Peyer's patch (tissue), 4 donors: ENCODE measurements around the gene BDNF. TPM values are rescaled to one million over a fixed set of nuclear protein-coding genes. Genes with fewer than 3 reads are reported as not detected.

ENCODE experiments used
- DNase-seq, 3 donors: peaks; one replicate each; pipeline ENCODE4 v3.0.0-alpha.2; 2017 to 2019
- H3K27ac ChIP-seq, 4 donors: fragments of 200-600 bp; sonication (generic); one replicate each; pipeline ENCODE4 v1.5.1; 2016 to 2019
- H3K27me3 ChIP-seq, 2 donors: fragments of 200-600 bp; sonication (generic); one replicate each; pipeline ENCODE4 v1.5.1; 2019
- H3K36me3 ChIP-seq, 3 donors: fragments of 200-600 bp; sonication (generic); one replicate each; pipeline ENCODE4 v1.5.1; 2016 to 2019
- H3K4me1 ChIP-seq, 4 donors: fragments of 200-600 bp; sonication (generic); one replicate each; pipeline ENCODE4 v1.5.1; 2016 to 2019
- H3K4me3 ChIP-seq, 4 donors: fragments of 200-600 bp; sonication (generic); 1 replicate in 3 of 4; 2 replicates in 1 of 4; pipeline ENCODE4 v1.5.1; 2016 to 2019; ENCODE audit warnings: mild to moderate bottlenecking in 1 of 4
- H3K9me3 ChIP-seq, 4 donors: fragments of 200-600 bp; sonication (generic); one replicate each; pipeline ENCODE4 v1.5.1; 2016 to 2019; ENCODE audit warnings: mild to moderate bottlenecking in 1 of 4
- POLR2A ChIP-seq, 2 donors: fragments of 450-650 bp; IDR thresholded peaks; one replicate each; pipeline ENCODE4 v1.5.1; 2017; ENCODE audit warnings: antibody characterized with exemption in 2 of 2, mild to moderate bottlenecking in 2 of 2, moderate library complexity in 2 of 2
- total RNA-seq, 4 donors: library from RNA; depleted of rRNA; stranded (reverse); fragments of >200 nt; gene quantifications; one replicate each; pipeline ENCODE4 v1.1.0, GENCODE V29; 2016
- TF ChIP-seq, protein P1 (sequence below), 6 experiments: fragments of 450-650 bp in 4 of 6; fragments of 200-600 bp in 2 of 6; sonication (generic) in 1 of 6; IDR thresholded peaks; one replicate each; pipeline ENCODE4 v1.5.1; 2017 to 2019; ENCODE audit warnings: antibody characterized with exemption in 6 of 6, mild to moderate bottlenecking in 3 of 6, moderate library complexity in 1 of 6

BDNF gene
- total RNA-seq, 4 donors from 2014 or later: 0.53 to 1.3 TPM; not detected in 2

DNA sequence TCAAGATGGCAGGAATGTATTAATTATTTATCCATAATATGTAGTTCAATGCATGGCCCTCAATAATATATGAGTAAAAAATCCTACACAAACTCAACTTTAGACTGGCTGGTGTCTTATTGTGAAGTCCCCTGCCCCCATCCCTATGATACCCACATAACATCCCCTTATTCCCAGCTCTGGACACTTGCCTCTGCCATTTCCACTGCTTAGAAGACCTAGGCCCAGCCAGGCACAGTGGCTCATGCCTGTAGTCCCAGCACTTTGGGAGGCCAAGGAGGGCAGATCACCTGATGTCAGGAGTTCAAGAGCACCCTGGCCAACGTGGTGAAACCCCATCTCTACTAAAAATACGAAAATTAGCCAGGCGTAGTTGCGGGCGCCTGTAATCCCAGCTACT is 84.4 kb downstream of the BDNF start:
- H3K4me3 ChIP-seq: no peak overlapping the region

DNA sequence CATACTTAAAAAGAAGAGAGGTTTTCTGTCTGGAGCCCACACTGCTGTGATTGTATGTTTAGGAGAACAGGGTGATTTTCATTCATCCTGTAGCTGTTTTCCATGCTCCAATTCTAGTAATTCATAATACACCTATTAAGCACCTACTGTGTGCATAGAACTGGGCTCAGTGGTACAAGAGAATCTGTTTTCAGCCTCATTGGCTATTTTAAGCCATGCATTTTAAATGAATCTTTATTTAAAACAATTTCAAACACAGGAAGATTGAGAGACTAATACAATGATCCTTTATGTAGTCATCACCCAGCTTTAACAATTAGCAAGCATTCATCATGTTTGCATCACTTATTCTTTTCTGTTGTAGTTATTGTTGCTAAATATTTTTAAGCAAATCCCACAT is 86.2 kb downstream of the BDNF start:
- Histone ChIP-seq H3K27me3 (no peaks in the 10 kb centered on the region), H3K36me3 (no peaks in the 10 kb centered on the region), H3K9me3 (no peaks in the 10 kb centered on the region), H3K4me1 (no peaks in the 10 kb centered on the region), H3K27ac (no peak overlapping the region), H3K4me3 (no peak overlapping the region)
- DNase-seq: no peak
- no peak for TF ChIP-seq POLR2A (IDR thresholded peaks at IDR 0.05)
- TF ChIP-seq, protein P1, sequence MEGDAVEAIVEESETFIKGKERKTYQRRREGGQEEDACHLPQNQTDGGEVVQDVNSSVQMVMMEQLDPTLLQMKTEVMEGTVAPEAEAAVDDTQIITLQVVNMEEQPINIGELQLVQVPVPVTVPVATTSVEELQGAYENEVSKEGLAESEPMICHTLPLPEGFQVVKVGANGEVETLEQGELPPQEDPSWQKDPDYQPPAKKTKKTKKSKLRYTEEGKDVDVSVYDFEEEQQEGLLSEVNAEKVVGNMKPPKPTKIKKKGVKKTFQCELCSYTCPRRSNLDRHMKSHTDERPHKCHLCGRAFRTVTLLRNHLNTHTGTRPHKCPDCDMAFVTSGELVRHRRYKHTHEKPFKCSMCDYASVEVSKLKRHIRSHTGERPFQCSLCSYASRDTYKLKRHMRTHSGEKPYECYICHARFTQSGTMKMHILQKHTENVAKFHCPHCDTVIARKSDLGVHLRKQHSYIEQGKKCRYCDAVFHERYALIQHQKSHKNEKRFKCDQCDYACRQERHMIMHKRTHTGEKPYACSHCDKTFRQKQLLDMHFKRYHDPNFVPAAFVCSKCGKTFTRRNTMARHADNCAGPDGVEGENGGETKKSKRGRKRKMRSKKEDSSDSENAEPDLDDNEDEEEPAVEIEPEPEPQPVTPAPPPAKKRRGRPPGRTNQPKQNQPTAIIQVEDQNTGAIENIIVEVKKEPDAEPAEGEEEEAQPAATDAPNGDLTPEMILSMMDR (IDR thresholded peaks at IDR 0.05): no peak

More for the DNA sequence above, 84.4 kb downstream of the BDNF start:
- H3K27ac ChIP-seq: no peak overlapping the region
- H3K4me1 ChIP-seq: no peaks in the 10 kb centered on the region
- no peaks in the 10 kb centered on the region for H3K36me3 ChIP-seq
- H3K9me3 ChIP-seq: no peaks in the 10 kb centered on the region
- no peak for DNase-seq
- H3K27me3 ChIP-seq: no peaks in the 10 kb centered on the region
- no peak for TF ChIP-seq POLR2A (IDR thresholded peaks at IDR 0.05)
- TF ChIP-seq, protein P1 (IDR thresholded peaks at IDR 0.05): no peak

DNA sequence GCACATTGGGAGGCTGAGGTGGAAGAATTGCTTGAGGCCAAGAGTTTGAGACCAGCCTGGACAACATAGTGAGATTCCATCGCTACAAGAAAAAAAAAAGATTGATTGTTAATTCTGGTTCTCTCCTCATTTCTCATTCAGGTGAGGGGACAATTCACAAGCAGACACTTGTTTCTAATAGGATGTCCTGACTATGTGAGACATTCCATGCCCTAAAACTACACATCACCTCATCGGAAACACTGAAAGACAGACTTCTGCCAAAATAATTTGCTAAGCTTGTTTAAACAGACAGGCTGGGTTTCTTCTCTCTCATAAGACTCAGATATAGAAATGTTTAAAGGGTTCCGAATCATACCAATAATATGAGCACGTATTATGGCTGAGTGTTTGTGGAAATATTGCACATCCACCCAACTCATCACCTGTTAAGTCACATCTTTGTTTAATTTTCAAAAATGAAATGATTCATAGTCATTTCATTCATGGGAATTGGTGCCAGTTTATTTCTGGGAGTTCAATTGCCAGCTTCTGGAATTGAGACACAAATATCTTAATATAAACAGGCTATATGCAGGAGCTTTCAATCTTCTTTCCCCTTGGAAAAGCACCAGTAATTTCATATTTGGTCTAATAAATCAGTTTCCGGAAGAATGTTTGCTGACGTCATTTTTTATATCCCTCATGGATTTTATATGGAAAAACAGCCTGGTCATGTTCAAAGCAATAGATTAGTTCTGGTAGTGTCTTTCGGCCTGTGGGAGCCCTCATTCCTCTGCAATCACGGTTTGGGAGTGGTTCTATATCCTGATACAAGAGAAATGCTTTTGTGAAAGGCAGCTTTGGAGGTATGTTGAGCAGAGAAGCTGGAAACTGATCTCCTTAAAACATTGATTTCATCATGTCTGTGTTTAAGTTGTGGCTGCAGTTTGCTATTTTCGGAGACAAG is 87.0 kb downstream of the BDNF start:
- no peak for DNase-seq
- Histone ChIP-seq H3K4me3 (no peak overlapping the region), H3K9me3 (no peaks in the 10 kb centered on the region), H3K27me3 (no peaks in the 10 kb centered on the region), H3K27ac (no peak overlapping the region), H3K4me1 (no peaks in the 10 kb centered on the region), H3K36me3 (no peaks in the 10 kb centered on the region)
- TF ChIP-seq, protein P1 (IDR thresholded peaks at IDR 0.05): no peak
- no peak for TF ChIP-seq POLR2A (IDR thresholded peaks at IDR 0.05)

DNA sequence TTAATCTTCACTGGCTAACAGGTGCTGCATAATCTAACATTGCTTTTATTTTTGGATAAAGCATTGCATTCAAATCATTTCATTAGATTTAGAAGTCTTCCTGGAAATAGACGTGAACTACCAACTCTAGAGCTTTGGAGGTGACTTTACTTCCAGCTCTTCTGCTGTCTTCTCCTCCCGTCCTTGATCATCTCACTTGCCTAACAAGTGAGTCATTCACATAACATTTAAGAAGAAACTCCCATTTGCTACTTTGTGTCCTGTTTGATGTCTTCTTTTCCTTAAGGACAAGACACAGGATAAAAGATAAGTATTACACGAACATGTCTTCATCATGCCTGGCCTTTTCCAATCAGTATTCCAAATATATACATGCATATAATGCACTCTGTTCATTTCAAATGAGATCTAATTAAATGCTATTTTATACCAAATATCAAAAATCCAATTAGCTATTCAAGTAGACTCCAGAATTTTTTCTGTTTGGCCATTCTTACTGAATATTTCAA is 88.3 kb downstream of the BDNF start:
- Histone ChIP-seq H3K27me3 (no peaks in the 10 kb centered on the region), H3K27ac (no peak overlapping the region), H3K4me3 (no peak overlapping the region), H3K36me3 (no peaks in the 10 kb centered on the region), H3K4me1 (no peaks in the 10 kb centered on the region), H3K9me3 (no peaks in the 10 kb centered on the region)
- TF ChIP-seq, protein P1 (IDR thresholded peaks at IDR 0.05): no peak
- TF ChIP-seq POLR2A (IDR thresholded peaks at IDR 0.05): no peak
- no peak for DNase-seq

DNA sequence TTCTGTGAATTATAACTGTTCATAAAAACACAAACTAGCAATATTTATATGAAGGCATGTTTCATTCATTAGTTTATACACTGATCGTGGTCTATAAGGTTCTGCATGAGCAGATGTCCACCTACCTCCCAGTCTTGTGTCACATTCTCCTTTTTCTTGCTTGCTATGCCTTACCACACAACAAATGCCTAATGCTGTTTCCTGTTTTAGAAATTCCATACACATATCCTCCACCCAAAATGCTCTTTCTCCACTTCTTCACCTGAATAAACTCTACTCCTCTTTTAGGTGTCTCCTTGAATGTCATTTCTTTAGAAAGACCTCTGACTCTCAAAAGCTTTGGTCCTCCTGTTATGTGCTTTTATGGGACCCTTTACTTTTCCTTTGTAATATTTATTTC is 88.9 kb downstream of the BDNF start:
- Histone ChIP-seq H3K9me3 (no peaks in the 10 kb centered on the region), H3K4me3 (no peak overlapping the region), H3K27me3 (no peaks in the 10 kb centered on the region), H3K27ac (no peak overlapping the region), H3K4me1 (no peaks in the 10 kb centered on the region), H3K36me3 (no peaks in the 10 kb centered on the region)
- TF ChIP-seq POLR2A (IDR thresholded peaks at IDR 0.05): no peak
- DNase-seq: no peak

DNA sequence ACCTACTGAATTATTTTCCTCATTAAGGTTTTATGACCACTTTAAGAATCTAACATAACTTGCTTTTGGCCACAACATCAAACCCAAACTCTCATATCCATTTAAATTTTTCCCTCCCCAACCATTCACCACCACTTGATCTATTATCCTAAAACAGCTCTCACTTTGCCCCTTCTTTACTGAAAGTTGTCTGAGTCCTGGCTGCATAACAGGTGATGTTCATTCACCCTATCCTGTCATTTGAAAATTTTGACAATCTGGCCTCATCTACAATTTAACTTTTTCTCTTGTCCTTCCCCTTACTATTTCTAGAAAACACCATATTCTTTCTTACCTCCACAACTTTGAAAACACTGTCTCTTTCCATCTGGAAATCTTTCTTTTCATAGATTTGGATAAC is 89.3 kb downstream of the BDNF start:
- Histone ChIP-seq H3K4me1 (no peaks in the 10 kb centered on the region), H3K9me3 (no peaks in the 10 kb centered on the region), H3K27me3 (no peaks in the 10 kb centered on the region), H3K4me3 (no peak overlapping the region), H3K27ac (no peak overlapping the region), H3K36me3 (no peaks in the 10 kb centered on the region)
- no peak for DNase-seq
- TF ChIP-seq, protein P1 (IDR thresholded peaks at IDR 0.05): no peak
- no peak for TF ChIP-seq POLR2A (IDR thresholded peaks at IDR 0.05)
